ENCODE data around the gene ARMCX4. TPM values are rescaled to one million over a fixed set of nuclear protein-coding genes. Genes with fewer than 3 reads are reported as not detected.

ARMCX4 gene
- polyA plus RNA-seq, 1 donor from 2014 or later = not detected

GRCh38 chrX:101507372-101507771 lies 22.1 kb downstream of the ARMCX4 start:
- no peaks in the 10 kb centered on the region for H3K27me3 Mint-ChIP-seq
- H3K9me3 Mint-ChIP-seq = peaks cover 0 to 2% (median 0%) of the 10 kb centered on the region in 3 donors
- peaks cover 1% of the 10 kb centered on the region for H3K36me3 Mint-ChIP-seq
- no peaks in the 10 kb centered on the region for H3K4me1 Mint-ChIP-seq
- no peak overlapping the region for H3K27ac Mint-ChIP-seq
- no peak overlapping the region for H3K4me3 Mint-ChIP-seq

GRCh38 chrX:101507986-101508385 lies 22.7 kb downstream of the ARMCX4 start:
- Mint-ChIP-seq H3K4me3 (no peak overlapping the region), H3K4me1 (no peaks in the 10 kb centered on the region), H3K9me3 (peaks cover 0 to 3% (median 0%) of the 10 kb centered on the region in 3 donors)

GRCh38 chrX:101530944-101531343 lies 45.7 kb downstream of the ARMCX4 start:
- H3K4me3 Mint-ChIP-seq = no peak overlapping the region
- H3K27me3 Mint-ChIP-seq = no peaks in the 10 kb centered on the region
- no peaks in the 10 kb centered on the region for H3K4me1 Mint-ChIP-seq
- H3K36me3 Mint-ChIP-seq = no peaks in the 10 kb centered on the region
- no peak overlapping the region for H3K27ac Mint-ChIP-seq
- peaks cover 0 to 11% (median 3%) of the 10 kb centered on the region in 3 donors for H3K9me3 Mint-ChIP-seq

More at GRCh38 chrX:101507986-101508385, 22.7 kb downstream of the ARMCX4 start:
- no peak overlapping the region for H3K27ac Mint-ChIP-seq
- H3K27me3 Mint-ChIP-seq = no peaks in the 10 kb centered on the region
- H3K36me3 Mint-ChIP-seq = peaks cover 1% of the 10 kb centered on the region

Other genes with a start within 250 kb of the ARMCX4 start
- not detected for gene TAF7L, start 194.1 kb upstream of the ARMCX4 start, polyA plus RNA-seq
- gene TIMM8A, start 136.7 kb upstream of the ARMCX4 start, polyA plus RNA-seq = 6.7 TPM
- 113 TPM for gene BTK, start 99.3 kb upstream of the ARMCX4 start, polyA plus RNA-seq
- gene RPL36A, start 94.4 kb upstream of the ARMCX4 start, polyA plus RNA-seq = 2,145 TPM
- 17.9 TPM for gene GLA, start 77.5 kb upstream of the ARMCX4 start, polyA plus RNA-seq
- 74.2 TPM for gene HNRNPH2, start 77.2 kb upstream of the ARMCX4 start, polyA plus RNA-seq
- gene ARMCX1, start 65.1 kb downstream of the ARMCX4 start, polyA plus RNA-seq = not detected
- gene ARMCX6, start 132.5 kb downstream of the ARMCX4 start, polyA plus RNA-seq = 57.4 TPM
- 19.9 TPM for gene ARMCX3, start 137.7 kb downstream of the ARMCX4 start, polyA plus RNA-seq
- 4.9 TPM for gene ARMCX2, start 174.4 kb downstream of the ARMCX4 start, polyA plus RNA-seq

Measured in IgD-negative memory B cell (primary cell).